Choroid plexus epithelial cell (primary cell): ENCODE measurements around the gene UBE3C.
"Not testable (repeated sequence)": the region's sequence is repeated elsewhere in the genome, so short reads cannot be mapped to it uniquely, and the experiment has no call there.

ENCODE experiments used
- DNase-seq: peaks from one replicate; pipeline ENCODE4 v3.0.0-alpha.2; 2010; ENCODE audit warnings: low read depth
- H3K4me3 ChIP-seq: 2 replicates; pipeline ENCODE4 v1.5.1; 2011; ENCODE audit warnings: low read depth, mild to moderate bottlenecking, control low read depth, low read length, moderate library complexity
- CTCF ChIP-seq: conservative IDR thresholded peaks from 2 replicates; pipeline ENCODE4 v1.5.1; 2011; ENCODE audit warnings: low read depth, mild to moderate bottlenecking, control low read depth, inconsistent platforms, low read length, moderate library complexity

UBE3C gene

GRCh38 chr7:157248659-157249058 lies 109.9 kb downstream of the UBE3C start:
- TF ChIP-seq CTCF: no peak
- DNase-seq: no peak
- H3K4me3 ChIP-seq: no peak overlapping the region

DNA sequence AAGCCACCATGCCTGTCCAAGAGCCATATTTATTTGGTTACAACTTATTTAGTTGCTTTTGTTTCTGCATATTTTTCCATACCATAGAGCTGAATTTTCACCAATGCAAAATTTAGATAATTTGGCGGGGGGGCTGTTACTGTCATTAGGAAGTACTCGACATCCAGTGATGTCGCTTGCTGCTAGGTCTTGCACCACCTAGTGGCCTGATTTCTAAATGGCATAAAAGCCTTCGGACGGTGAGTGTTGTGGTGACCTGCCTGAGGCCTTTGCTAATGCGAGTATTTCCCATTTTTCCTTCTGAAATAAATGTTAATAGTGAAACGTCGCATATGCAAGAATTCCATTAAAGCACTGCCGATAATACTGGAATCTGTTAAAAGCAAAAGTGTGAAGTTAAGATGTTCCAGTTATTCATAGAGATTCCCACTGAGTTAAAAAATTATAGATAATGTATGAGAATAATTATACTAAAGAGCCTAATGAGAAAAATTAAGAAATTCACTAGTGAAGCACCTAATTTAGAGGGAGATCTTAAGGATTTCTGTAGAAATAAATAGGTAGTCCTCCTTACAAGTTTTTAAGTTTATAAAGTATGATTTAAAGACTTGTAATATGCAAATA lies 112.0 kb downstream of the UBE3C start:
- H3K4me3 ChIP-seq: no peak overlapping the region
- peak; percentile 81 for DNase-seq
- peak; percentile 86 for TF ChIP-seq CTCF

- not testable (repeated sequence) for DNase-seq
Measured at GRCh38 chr7:157251817-157252216, 113.1 kb downstream of the UBE3C start.

GRCh38 chr7:157253850-157254249 lies 115.1 kb downstream of the UBE3C start:
- no peak for TF ChIP-seq CTCF
- H3K4me3 ChIP-seq: no peak overlapping the region
- DNase-seq: no peak

More at GRCh38 chr7:157251817-157252216, 113.1 kb downstream of the UBE3C start:
- not testable (repeated sequence) for H3K4me3 ChIP-seq

GRCh38 chr7:157254781-157255180 lies 116.1 kb downstream of the UBE3C start:
- not testable (repeated sequence) for H3K4me3 ChIP-seq, DNase-seq

DNA sequence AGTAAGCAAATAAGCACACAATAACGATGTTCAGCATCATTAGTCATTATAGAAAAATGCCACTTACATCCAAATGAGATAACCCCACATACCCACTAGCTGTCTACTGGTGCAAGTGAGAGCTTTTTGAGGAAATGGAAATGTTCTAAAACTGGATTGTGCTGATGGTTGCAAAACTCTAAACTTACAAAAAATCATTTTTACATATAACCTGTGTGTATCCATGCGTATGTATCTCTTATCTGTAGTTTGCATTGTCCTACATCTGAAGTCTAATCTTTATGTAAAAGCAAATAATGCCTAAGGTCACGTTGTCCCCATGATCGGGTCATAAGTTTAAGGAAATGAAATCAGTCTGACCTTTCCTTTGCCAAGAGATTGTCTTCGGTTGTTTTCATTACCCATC lies 116.5 kb downstream of the UBE3C start:
- TF ChIP-seq CTCF: no peak
- DNase-seq: peak; percentile 49
- H3K4me3 ChIP-seq: no peak overlapping the region

- DNase-seq: no peak
- no peak overlapping the region for H3K4me3 ChIP-seq
- no peak for TF ChIP-seq CTCF
Measured at GRCh38 chr7:157263156-157263555, 124.4 kb downstream of the UBE3C start.

GRCh38 chr7:157265051-157265450 lies 126.3 kb downstream of the UBE3C start:
- DNase-seq: no peak
- TF ChIP-seq CTCF: no peak
- no peak overlapping the region for H3K4me3 ChIP-seq
